Activated CD8-positive, alpha-beta T cell treated with anti-CD3 and anti-CD28 coated beads, Interleukin-2, amount 10 ng/mL, durations not matched to agents 7 days and 5 days (primary cell): ENCODE measurements around the gene CSF2RB. TPM values are rescaled to one million over a fixed set of nuclear protein-coding genes. Genes with fewer than 3 reads are reported as not detected.
A peak's percentile ranks its signal among the peaks of the same experiment; 100 is the strongest.
"Not testable (repeated sequence)": the region's sequence is repeated elsewhere in the genome, so short reads cannot be mapped to it uniquely, and the experiment has no call there.

Experiments
- ATAC-seq: fragments of 150-1000 bp; cut with Tn5 transposase; one replicate; pipeline ENCODE4 v1.10.0; 2021; ENCODE audit warnings: moderate library complexity
- CTCF ChIA-PET: fragments of 350-600 bp; sonication (Branson Sonifier 250); formaldehyde crosslinking; loops from one replicate; lab custom pipeline; 2021; ENCODE audit warnings: antibody characterized with exemption; lab: Charles Lee
- POLR2A ChIA-PET: fragments of 350-600 bp; sonication (Branson Sonifier 250); formaldehyde crosslinking; loops from one replicate; lab custom pipeline; 2021; ENCODE audit warnings: antibody characterized with exemption; lab: Charles Lee
- DNase-seq: peaks from one replicate; pipeline ENCODE4 v3.0.0-alpha.2; 2020
- H3K27ac Mint-ChIP-seq: one replicate; pipeline ENCODE4 v1.8.0; 2021; ENCODE audit warnings: mild to moderate bottlenecking, mixed read lengths
- H3K27me3 Mint-ChIP-seq: one replicate; pipeline ENCODE4 v1.8.0; 2021; ENCODE audit warnings: low read depth, mixed read lengths
- H3K36me3 Mint-ChIP-seq: one replicate; pipeline ENCODE4 v1.8.0; 2021; ENCODE audit warnings: low read depth, mixed read lengths
- H3K4me1 Mint-ChIP-seq: one replicate; pipeline ENCODE4 v1.8.0; 2021; ENCODE audit warnings: low read depth, mixed read lengths
- H3K4me3 Mint-ChIP-seq: one replicate; pipeline ENCODE4 v1.8.0; 2021; ENCODE audit warnings: mild to moderate bottlenecking, mixed read lengths
- H3K9me3 Mint-ChIP-seq: one replicate; pipeline ENCODE4 v1.8.0; 2022; ENCODE audit warnings: mixed read lengths; ENCODE audit not compliant: insufficient read depth
- total RNA-seq, 2 experiments: library from RNA; stranded (reverse); gene quantifications; one replicate each; pipeline ENCODE4 v1.2.3, GENCODE V29; 2021

The CSF2RB gene
- total RNA-seq, 2 experiments from 2014 or later = 1.4 TPM

DNA sequence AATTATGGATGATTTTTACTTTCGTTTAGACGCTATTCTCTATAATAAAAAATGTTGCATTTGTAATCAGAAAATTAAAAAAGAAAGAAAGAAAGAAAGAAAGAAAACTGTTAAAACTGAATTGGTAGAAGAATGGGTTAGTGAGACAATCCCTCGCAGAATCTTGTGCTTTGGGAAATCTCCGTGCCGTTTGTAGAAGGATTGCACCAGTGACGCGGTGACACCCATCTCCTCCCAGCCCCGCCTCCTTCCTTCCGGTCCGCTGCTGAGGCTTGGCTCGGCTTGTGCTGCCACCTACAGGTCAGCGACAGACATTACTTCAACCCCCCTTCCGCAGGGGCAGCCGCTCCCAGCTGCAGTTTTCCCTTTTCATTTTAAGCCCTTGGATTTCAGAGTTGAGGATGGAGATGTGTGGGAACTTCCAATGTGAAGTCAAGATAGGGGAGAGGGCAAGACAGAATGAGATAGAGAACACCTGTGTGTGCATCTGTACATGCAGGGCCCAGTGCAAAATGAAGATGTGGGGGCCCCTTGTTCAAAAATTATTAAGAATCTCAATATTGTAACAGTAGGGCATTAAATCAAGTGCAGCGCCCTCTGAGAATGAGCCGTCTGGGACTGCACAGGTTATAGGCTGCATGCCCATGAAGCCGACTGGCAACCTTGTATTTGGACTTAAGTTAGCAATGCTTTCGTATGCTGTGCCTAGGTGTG, 64.7 kb downstream of the CSF2RB start:
- peak; percentile 88 for ATAC-seq
- H3K4me1 Mint-ChIP-seq = peaks cover 20% of the 10 kb centered on the region
- H3K9me3 Mint-ChIP-seq = no peaks in the 10 kb centered on the region
- H3K27ac Mint-ChIP-seq = peak overlapping the region; percentile 92
- H3K36me3 Mint-ChIP-seq = no peaks in the 10 kb centered on the region
- POLR2A ChIA-PET = interaction anchor here (0.6 to 1.4 kb wide), 4 partner anchors 12 to 302 kb away, joined by 3 to 4 read pairs (median 3); partner anchors contain the start of gene IFT27
- CTCF ChIA-PET = interaction anchor here (0.5 to 10.1 kb wide), 37 partner anchors 10 to 282 kb away, joined by 3 to 150 read pairs (median 5); partner anchors contain the start of genes IFT27, NCF4 and TST
- DNase-seq = peak; percentile 94
- peak overlapping the region; percentile 85 for H3K4me3 Mint-ChIP-seq
- H3K27me3 Mint-ChIP-seq = peaks cover 5% of the 10 kb centered on the region

DNA sequence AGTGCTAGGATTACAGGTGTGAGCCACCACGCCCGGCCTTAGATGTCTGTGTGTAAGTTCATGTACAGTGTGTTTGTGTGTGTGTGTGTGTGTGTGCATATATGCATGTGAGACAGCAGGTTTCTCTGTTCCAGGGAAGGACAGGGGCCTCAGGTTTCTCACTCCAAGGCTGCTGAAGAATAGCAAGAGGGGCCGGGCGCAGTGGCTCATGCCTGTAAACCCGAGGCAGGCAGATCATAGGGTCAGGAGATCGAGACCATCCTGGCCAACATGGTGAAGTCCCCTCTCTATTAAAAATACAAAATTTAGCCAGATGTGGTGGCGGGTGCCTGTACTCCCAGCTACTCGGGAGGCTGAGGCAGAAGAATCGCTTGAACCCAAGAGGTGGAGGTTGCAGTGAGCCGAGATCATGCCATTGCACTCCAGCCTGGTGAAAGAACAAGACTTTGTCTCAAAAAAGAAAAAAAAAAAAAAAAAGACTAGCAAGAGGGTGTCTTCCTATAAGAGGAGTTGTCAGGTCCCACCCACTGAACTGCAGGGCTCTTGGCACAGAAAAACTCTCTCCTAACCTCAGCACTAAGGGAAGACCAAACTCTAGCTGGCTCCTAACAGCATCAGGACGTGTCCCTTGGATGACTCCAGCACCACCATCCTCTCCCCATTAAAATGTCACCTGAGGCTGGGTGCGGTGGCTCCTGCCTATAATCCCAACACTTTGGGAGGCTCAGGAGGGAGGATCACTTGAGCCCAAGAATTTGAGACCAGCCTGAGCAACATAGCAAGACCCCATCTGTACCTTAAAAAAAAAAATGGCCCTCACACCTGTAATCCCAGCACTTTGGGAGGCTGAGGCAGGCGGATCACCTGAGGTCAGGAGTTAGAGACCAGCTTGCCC, 65.8 kb downstream of the CSF2RB start:
- DNase-seq (no peak), ATAC-seq (no peak)
- H3K4me3 Mint-ChIP-seq = no peak overlapping the region
- no peak overlapping the region for H3K27ac Mint-ChIP-seq
- CTCF ChIA-PET = interaction anchor here (2.5 to 10.1 kb wide), 3 partner anchors 120 to 198 kb away, joined by 9 to 150 read pairs (median 28); partner anchors contain the start of gene NCF4
- no peaks in the 10 kb centered on the region for H3K9me3 Mint-ChIP-seq
- H3K4me1 Mint-ChIP-seq = peaks cover 20% of the 10 kb centered on the region
- H3K27me3 Mint-ChIP-seq = peaks cover 10% of the 10 kb centered on the region
- POLR2A ChIA-PET = no interaction called here
- H3K36me3 Mint-ChIP-seq = no peaks in the 10 kb centered on the region

DNA sequence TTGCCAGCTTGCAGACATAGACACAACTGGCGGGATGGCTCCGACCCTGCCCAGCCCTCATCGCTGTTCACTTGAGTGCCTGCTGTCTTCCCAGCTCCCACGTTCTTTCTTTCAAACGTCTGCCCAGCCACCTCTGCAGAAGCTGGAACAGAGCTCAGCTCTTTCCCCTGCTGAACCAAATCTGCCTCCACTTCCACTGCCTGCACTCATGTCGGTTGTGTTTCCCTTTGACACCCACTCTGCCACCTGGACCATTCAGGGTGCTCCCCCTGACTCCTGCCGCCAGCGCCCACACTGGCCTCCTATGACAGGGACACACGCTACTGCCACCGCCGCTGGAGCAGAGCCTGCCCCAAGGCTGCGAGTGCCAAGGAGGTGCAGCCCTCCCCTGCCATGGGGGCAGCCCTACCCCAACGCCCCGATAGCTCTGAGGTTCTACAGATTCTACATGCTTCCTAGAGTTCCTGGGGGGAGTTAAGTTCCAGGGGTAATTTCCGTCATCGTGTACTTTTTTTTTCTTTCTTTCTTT, 67.9 kb downstream of the CSF2RB start:
- Mint-ChIP-seq H3K27ac (peak overlapping the region; percentile 12), H3K36me3 (peaks cover 4% of the 10 kb centered on the region), H3K9me3 (peaks cover 11% of the 10 kb centered on the region), H3K27me3 (peaks cover 12% of the 10 kb centered on the region), H3K4me3 (no peak overlapping the region), H3K4me1 (peaks cover 20% of the 10 kb centered on the region)
- ChIA-PET POLR2A (interaction anchor here (0.6 kb wide), 1 partner anchor 168 kb away, joined by 4 read pairs; the partner anchor contains the start of gene IL2RB), CTCF (interaction anchor here (2.5 to 10.1 kb wide), 2 partner anchors 122 to 200 kb away, joined by 9 to 150 read pairs; partner anchors contain the start of gene NCF4)
- DNase-seq (no peak), ATAC-seq (no peak)

DNA sequence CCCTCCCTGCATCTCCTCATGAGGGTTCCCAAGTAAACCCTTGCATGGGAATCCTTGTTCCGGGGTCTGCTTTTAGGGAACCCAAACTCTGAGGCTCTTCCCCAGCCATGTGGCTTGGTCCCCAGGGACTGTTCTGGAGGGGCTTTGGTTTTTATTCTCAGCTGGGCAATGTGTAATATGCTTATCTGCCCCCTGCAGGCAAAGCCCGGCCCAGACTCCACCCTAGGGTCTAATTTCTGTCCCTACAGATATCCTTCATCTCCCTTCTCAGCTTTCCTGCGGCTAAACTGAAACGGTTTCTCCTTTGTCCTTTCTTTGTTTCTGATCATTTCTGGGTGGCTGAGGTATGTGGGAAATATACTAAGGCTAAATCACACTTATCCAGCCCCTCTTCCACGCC, 68.7 kb downstream of the CSF2RB start:
- H3K4me1 Mint-ChIP-seq = peaks cover 12% of the 10 kb centered on the region
- H3K36me3 Mint-ChIP-seq = peaks cover 5% of the 10 kb centered on the region
- H3K27me3 Mint-ChIP-seq = peaks cover 15% of the 10 kb centered on the region
- CTCF ChIA-PET = interaction anchor here (2.6 to 10.1 kb wide), 2 partner anchors 123 to 200 kb away, joined by 9 to 150 read pairs; partner anchors contain the start of gene NCF4
- H3K27ac Mint-ChIP-seq = no peak overlapping the region
- no peak for ATAC-seq
- H3K4me3 Mint-ChIP-seq = no peak overlapping the region
- DNase-seq = no peak
- peaks cover 17% of the 10 kb centered on the region for H3K9me3 Mint-ChIP-seq
- POLR2A ChIA-PET = no interaction called here

DNA sequence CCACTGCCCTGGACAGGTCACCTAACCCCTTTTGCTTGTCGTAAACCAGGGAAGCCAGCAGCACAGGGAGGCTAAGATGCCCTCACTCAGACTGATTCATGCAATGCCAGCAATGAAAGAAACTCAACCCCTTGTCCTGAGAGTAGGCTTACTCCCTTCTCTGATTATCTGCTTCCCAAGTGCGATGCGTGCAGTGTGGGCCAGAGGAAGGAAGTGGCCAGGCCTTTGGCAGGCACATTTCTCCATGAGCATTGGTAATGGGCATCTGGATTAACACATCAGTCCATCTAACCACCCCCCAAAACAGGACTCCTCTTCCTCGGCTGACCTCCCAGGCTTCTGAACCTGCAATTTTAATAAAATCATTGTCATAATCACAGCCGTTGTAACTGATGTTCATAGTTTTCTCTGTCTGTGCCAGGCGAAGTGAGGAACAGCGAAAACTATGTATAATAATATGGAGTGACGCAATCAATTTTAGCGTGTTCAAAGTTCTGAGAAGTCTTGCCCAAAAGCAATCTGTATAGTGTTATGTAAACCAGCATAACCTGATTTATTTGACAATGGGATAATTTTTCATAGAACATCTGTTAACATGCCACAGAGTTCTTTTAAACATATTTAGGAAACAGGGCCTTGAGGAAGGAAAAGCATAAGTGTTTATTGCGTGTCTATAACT, 71.9 kb downstream of the CSF2RB start:
- Mint-ChIP-seq H3K27ac (no peak overlapping the region), H3K27me3 (peaks cover 20% of the 10 kb centered on the region), H3K9me3 (peaks cover 17% of the 10 kb centered on the region), H3K4me3 (no peak overlapping the region), H3K36me3 (peaks cover 5% of the 10 kb centered on the region), H3K4me1 (no peaks in the 10 kb centered on the region)
- ATAC-seq = no peak
- DNase-seq = no peak
- ChIA-PET POLR2A (no interaction called here), CTCF (no interaction called here)

DNA sequence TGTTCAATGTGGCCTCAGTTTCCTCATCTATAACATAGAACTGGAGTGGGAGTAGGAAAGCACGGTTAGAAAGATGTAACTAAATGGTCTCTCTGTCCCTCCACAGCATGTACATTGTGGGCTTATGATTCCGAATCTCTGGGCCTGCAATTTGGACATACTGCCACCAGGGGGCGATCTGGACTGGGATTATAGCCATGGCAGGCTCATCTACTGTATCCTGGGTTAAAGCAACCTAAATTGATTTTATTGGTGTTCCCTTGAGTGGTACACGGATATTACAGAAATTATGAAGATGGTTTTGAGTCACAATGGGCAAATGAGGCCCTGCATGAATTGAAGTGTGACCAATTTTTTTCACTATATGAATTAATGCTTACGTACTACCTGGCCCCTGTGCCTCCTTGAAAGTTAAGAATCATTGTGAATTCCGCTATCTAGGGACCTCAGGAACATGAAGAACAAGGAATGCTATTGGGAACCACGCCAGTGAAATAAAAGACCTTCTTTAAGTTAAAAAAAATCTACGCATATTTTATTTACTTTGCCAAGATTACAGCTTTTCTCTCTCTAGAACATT, 72.9 kb downstream of the CSF2RB start:
- ChIA-PET POLR2A (no interaction called here), CTCF (interaction anchor here (0.7 to 0.8 kb wide), 2 partner anchors 19 to 22 kb away, joined by 3 to 5 read pairs; no protein-coding TSS in a partner anchor)
- Mint-ChIP-seq H3K9me3 (peaks cover 17% of the 10 kb centered on the region), H3K27me3 (peaks cover 25% of the 10 kb centered on the region), H3K4me3 (no peak overlapping the region), H3K27ac (no peak overlapping the region), H3K36me3 (peaks cover 5% of the 10 kb centered on the region), H3K4me1 (no peaks in the 10 kb centered on the region)
- peak; percentile 70 for DNase-seq
- ATAC-seq = no peak

DNA sequence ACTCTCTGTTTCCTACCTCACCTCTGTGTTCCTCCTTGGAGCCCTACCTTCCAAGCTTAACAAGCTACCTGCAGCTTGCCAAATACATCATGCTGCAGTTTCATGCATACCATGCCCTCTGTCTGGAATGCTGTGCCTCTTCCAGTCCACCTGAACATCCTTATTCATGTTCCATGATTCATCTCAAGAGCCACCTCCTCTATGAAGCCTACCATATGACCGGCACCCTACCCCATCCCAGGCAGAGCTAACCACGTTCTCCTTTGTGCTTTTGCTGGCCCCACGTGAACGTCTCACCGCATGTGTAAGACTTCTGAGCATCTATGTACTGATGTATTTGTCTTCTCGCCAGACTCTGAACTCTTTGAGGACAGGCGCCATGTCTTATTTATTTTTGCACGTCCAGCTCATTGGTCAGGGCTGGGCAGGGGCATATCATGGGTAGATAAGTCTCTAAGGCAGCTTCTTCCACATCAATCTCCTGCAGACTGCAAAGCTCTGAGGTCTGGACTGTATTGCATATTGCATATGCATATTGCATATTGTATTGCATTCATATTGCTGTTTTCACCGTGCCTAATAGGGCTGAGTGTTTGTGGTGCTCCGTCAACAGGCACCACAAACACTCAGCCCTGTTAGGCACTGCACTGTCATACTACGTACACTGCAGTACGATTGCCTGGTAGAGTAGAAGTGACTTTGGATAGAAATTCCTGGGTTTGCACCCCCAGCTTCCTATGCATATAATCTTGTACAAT, 74.8 kb downstream of the CSF2RB start:
- ChIA-PET CTCF (interaction anchor here (1.0 kb wide), 1 partner anchor 11 kb away, joined by 7 read pairs; no protein-coding TSS in a partner anchor), POLR2A (no interaction called here)
- Mint-ChIP-seq H3K36me3 (peaks cover 5% of the 10 kb centered on the region), H3K4me1 (no peaks in the 10 kb centered on the region), H3K27ac (no peak overlapping the region), H3K4me3 (no peak overlapping the region), H3K9me3 (peaks cover 17% of the 10 kb centered on the region), H3K27me3 (peaks cover 20% of the 10 kb centered on the region)
- DNase-seq = no peak
- ATAC-seq = no peak

DNA sequence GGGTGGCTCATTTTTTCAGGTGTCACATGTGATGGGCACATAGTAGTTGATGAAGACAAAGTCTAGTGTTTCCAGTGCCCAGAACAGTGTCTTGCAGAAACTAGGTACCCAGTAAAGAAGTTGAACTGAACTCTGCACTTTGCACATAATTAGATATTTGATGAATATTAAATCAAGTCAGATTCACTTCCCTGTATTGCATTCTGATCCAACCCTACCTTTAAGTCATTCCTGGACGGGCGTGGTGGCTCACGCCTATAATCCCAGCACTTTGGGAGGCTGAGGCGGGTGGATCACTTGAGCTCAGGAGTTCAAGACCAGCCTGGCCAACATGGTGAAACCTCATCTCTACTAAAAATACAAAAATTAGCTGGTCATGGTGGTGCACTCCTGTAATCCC, 75.6 kb downstream of the CSF2RB start:
- DNase-seq, H3K27ac Mint-ChIP-seq, H3K4me3 Mint-ChIP-seq, CTCF ChIA-PET, POLR2A ChIA-PET, H3K4me1 Mint-ChIP-seq, H3K36me3 Mint-ChIP-seq, ATAC-seq: not testable (repeated sequence)
- peaks cover 15% of the 10 kb centered on the region for H3K27me3 Mint-ChIP-seq
- H3K9me3 Mint-ChIP-seq = peaks cover 17% of the 10 kb centered on the region
